SK-N-SH (cell line): ENCODE measurements around the gene ZSWIM3. TPM values are rescaled to one million over a fixed set of nuclear protein-coding genes. Genes with fewer than 3 reads are reported as not detected.

Experiments
- CTCF ChIA-PET: fragments of 300-600, 350-600 bp; formaldehyde crosslinking; extraction: SDS; loops from one replicate; lab custom pipeline; 2021; lab: Yijun Ruan, JAX
- POLR2A ChIA-PET: fragments of 350-600 bp; sonication (Branson Sonifier 250); formaldehyde crosslinking; extraction: SDS; loops from one replicate; lab custom pipeline; 2020; ENCODE audit warnings: antibody characterized with exemption, inconsistent platforms; lab: Yijun Ruan, JAX
- DNase-seq: peaks from one replicate; pipeline ENCODE4 v3.0.0; 2012
- H2AFZ ChIP-seq: fragments of 200-600 bp; sonication (generic); 2 replicates; pipeline ENCODE4 v1.8.1; 2016; ENCODE audit warnings: antibody characterized with exemption, mild to moderate bottlenecking, low read depth
- H3F3A ChIP-seq: fragments of 200-600 bp; sonication (generic); replicated peaks from 2 replicates; pipeline ENCODE3; 2016; ENCODE audit warnings: antibody characterized with exemption, mild to moderate bottlenecking; ENCODE audit not compliant: insufficient read depth
- H3K27ac ChIP-seq, 2 experiments: fragments of 200-500 bp in 1 of 2; fragments of 200-600 bp in 1 of 2; sonication (Bioruptor generic) in 1 of 2; sonication (generic), shearing (Covaris generic) in 1 of 2; 2 replicates each; pipeline versions ENCODE4 v1.5.1 to v1.6.1; 2014 to 2016; ENCODE audit warnings: low read depth in 2 of 2, inconsistent platforms in 1 of 2, low read length in 1 of 2, mild to moderate bottlenecking in 1 of 2, mixed read lengths in 1 of 2
- H3K27me3 ChIP-seq: fragments of 200-600 bp; sonication (generic), shearing (Covaris generic); 2 replicates; pipeline ENCODE4 v1.6.1; 2016; ENCODE audit warnings: mixed run types; ENCODE audit not compliant: insufficient read depth
- H3K36me3 ChIP-seq, 2 experiments: fragments of 200-500 bp in 1 of 2; fragments of 200-600 bp in 1 of 2; sonication (Bioruptor generic) in 1 of 2; sonication (generic) in 1 of 2; replicated peaks in 1 of 2; 2 replicates each; pipeline versions ENCODE3 to v1.5.1; 2014 to 2016; ENCODE audit warnings: low read length in 1 of 2, mild to moderate bottlenecking in 1 of 2; ENCODE audit not compliant: insufficient read depth in 2 of 2, control insufficient read depth in 1 of 2
- H3K4me1 ChIP-seq, 2 experiments: fragments of 200-500 bp in 1 of 2; fragments of 200-600 bp in 1 of 2; sonication (Bioruptor generic) in 1 of 2; sonication (generic), shearing (Covaris generic) in 1 of 2; 2 replicates each; pipeline versions ENCODE4 v1.5.1 to v1.6.1; 2014 to 2016; ENCODE audit warnings: low read depth in 1 of 2, low read length in 1 of 2, mixed run types in 1 of 2; ENCODE audit not compliant: insufficient read depth in 2 of 2, control insufficient read depth in 1 of 2
- H3K4me2 ChIP-seq: fragments of 200-600 bp; sonication (generic), shearing (Covaris generic); 2 replicates; pipeline ENCODE4 v1.6.1; 2017; ENCODE audit warnings: mixed run types
- H3K4me3 ChIP-seq, 2 experiments: fragments of 200-500 bp in 1 of 2; fragments of 200-600 bp in 1 of 2; sonication (Bioruptor generic) in 1 of 2; sonication (generic), shearing (Covaris generic) in 1 of 2; 2 replicates each; pipeline versions ENCODE4 v1.5.1 to v1.8.1; 2014 to 2016; ENCODE audit warnings: low read depth in 2 of 2, inconsistent platforms in 1 of 2, low read length in 1 of 2, mild to moderate bottlenecking in 1 of 2, mixed read lengths in 1 of 2, moderate library complexity in 1 of 2
- H3K79me2 ChIP-seq: fragments of 200-600 bp; sonication (generic); 2 replicates; pipeline ENCODE4 v1.8.1; 2017; ENCODE audit warnings: mild to moderate bottlenecking; ENCODE audit not compliant: insufficient read depth
- H3K9ac ChIP-seq: fragments of 200-600 bp; sonication (generic); 2 replicates; pipeline ENCODE4 v1.6.1; 2017; ENCODE audit warnings: mixed run types
- H3K9me2 ChIP-seq: fragments of 200-600 bp; sonication (generic); 2 replicates; pipeline ENCODE4 v1.6.1; 2017; ENCODE audit warnings: mixed run types
- H3K9me3 ChIP-seq: fragments of 200-600 bp; sonication (generic); 2 replicates; pipeline ENCODE4 v1.6.1; 2017; ENCODE audit warnings: mixed run types, mild to moderate bottlenecking, moderate library complexity
- H4K20me1 ChIP-seq: fragments of 200-600 bp; sonication (generic); 2 replicates; pipeline ENCODE4 v1.6.1; 2017; ENCODE audit warnings: mild to moderate bottlenecking, mixed run types; ENCODE audit not compliant: insufficient read depth
- CHD2 ChIP-seq: fragments of 150-350 bp; IDR thresholded peaks from 2 replicates; pipeline ENCODE4 v1.6.1; 2018; ENCODE audit warnings: low read length; ENCODE audit not compliant: partially characterized antibody
- FOXJ3 ChIP-seq: sonication (generic); formaldehyde crosslinking; IDR thresholded peaks from 2 replicates; pipeline ENCODE4 v1.5.1; 2020; ENCODE audit warnings: mild to moderate bottlenecking, missing genetic modification reagents
- GABPA ChIP-seq: IDR thresholded peaks from 2 replicates; pipeline ENCODE4 v1.4.0; 2012; ENCODE audit warnings: low read depth, mild to moderate bottlenecking
- GATA2 ChIP-seq: sonication (generic); formaldehyde crosslinking; IDR thresholded peaks from 2 replicates; pipeline ENCODE4 v1.5.0; 2020; ENCODE audit warnings: mild to moderate bottlenecking, missing genetic modification reagents
- JUND ChIP-seq: IDR thresholded peaks from 2 replicates; pipeline ENCODE4 v1.4.0; 2012
- MEF2A ChIP-seq: IDR thresholded peaks from 2 replicates; pipeline ENCODE4 v1.4.0; 2012; ENCODE audit warnings: low read depth, borderline replicate concordance
- NFIC ChIP-seq: IDR thresholded peaks from 2 replicates; pipeline ENCODE4 v1.4.0; 2012; ENCODE audit warnings: borderline replicate concordance
- NRF1 ChIP-seq: IDR thresholded peaks from 2 replicates; pipeline ENCODE4 v1.6.1; 2012; ENCODE audit warnings: low read depth, mild to moderate bottlenecking, low read length
- PBX3 ChIP-seq: IDR thresholded peaks from 2 replicates; pipeline ENCODE4; 2012
- POLR2AphosphoS5 ChIP-seq: IDR thresholded peaks from 2 replicates; pipeline ENCODE4 v1.6.1; 2012; ENCODE audit warnings: low read depth, low read length
- RFX5 ChIP-seq: IDR thresholded peaks from 2 replicates; pipeline ENCODE4 v1.6.1; 2012; ENCODE audit warnings: mild to moderate bottlenecking, improper control_type of control experiment, low read length
- SIN3A ChIP-seq: IDR thresholded peaks from 2 replicates; pipeline ENCODE4 v1.6.1; 2012; ENCODE audit warnings: low read depth, mild to moderate bottlenecking, low read length, moderate library complexity, borderline replicate concordance
- SMC3 ChIP-seq: IDR thresholded peaks from 2 replicates; pipeline ENCODE4 v1.6.1; 2012; ENCODE audit warnings: low read depth, low read length, improper control_type of control experiment
- USF1 ChIP-seq: IDR thresholded peaks from 2 replicates; pipeline ENCODE4 v1.4.0; 2012; ENCODE audit warnings: low read depth, borderline replicate concordance
- YY1 ChIP-seq: IDR thresholded peaks from 2 replicates; pipeline ENCODE4 v1.4.0; 2012; ENCODE audit warnings: low read depth, mild to moderate bottlenecking
- WGBS: methylation state at CpG from one replicate; pipeline ENCODE4 v1.1.6; 2017; ENCODE audit warnings: low lambda C conversion rate; 5-methylcytosine and 5-hydroxymethylcytosine counted together
- polyA plus RNA-seq, 3 experiments: library from polyadenylated mRNA; depleted of rRNA; stranded (reverse); fragments of >200 nt; gene quantifications; 2 replicates each; pipeline ENCODE4 v1.2.3, GENCODE V29; 2012
- TF ChIP-seq, protein P1 (sequence below): IDR thresholded peaks from 2 replicates; pipeline ENCODE4 v1.4.0; 2012; ENCODE audit warnings: low read depth
- TF ChIP-seq, protein P2 (sequence below): IDR thresholded peaks from 2 replicates; pipeline ENCODE4 v1.4.0; 2012; ENCODE audit warnings: low read depth, borderline replicate concordance
- TF ChIP-seq, protein P3 (sequence below): fragments of 200-600 bp; sonication (generic); IDR thresholded peaks from 2 replicates; pipeline ENCODE4 v1.6.1; 2017; ENCODE audit warnings: antibody characterized with exemption, mild to moderate bottlenecking, moderate library complexity

Gene ZSWIM3
- polyA plus RNA-seq, 1 of the 3 experiments (the other 2 are of a cell fraction): 2.3 TPM

- WGBS: 12% methylated on average over 13 of the region's 71 CpGs
- ChIA-PET POLR2A (interaction anchor here (0.5 to 1.4 kb wide), 9 partner anchors 14 to 1659 kb away, joined by 3 to 5 read pairs (median 3); partner anchors contain the start of genes DNTTIP1 and WFDC3), CTCF (interaction anchor here (0.8 to 1.6 kb wide), 4 partner anchors 18 to 515 kb away, joined by 3 to 8 read pairs (median 3); no protein-coding TSS in a partner anchor)
- Histone ChIP-seq H2AFZ (peak overlapping the region; percentile 80), H3F3A (peaks cover 15% of the 10 kb centered on the region), H3K36me3 (peaks cover 3 to 8% of the 10 kb centered on the region in 2 experiments), H3K4me1 (peaks cover 8 to 31% of the 10 kb centered on the region in 2 experiments; a peak in 3 of 4 replicates), H3K9me2 (no peaks in the 10 kb centered on the region), H3K9me3 (no peaks in the 10 kb centered on the region), H3K27me3 (no peaks in the 10 kb centered on the region), H3K27ac (peak overlapping the region; percentile 86 to 91), H3K4me3 (peak overlapping the region; percentile 68 to 85), H3K4me2 (peak overlapping the region; percentile 97), H4K20me1 (no peaks in the 10 kb centered on the region), H3K79me2 (peaks cover 26% of the 10 kb centered on the region), H3K9ac (peak overlapping the region; percentile 72)
- TF ChIP-seq PBX3 (no peak), MEF2A (no peak), SMC3 (no peak), NFIC (no peak), YY1 (no peak), JUND (no peak), POLR2AphosphoS5 (peak; percentile 83), CHD2 (no peak), FOXJ3 (CRISPR knock-in tag) (no peak), NRF1 (no peak), SIN3A (0 out of 2 replicates have a peak, but pooled peaks have one; percentile 9), GATA2 (0 out of 2 replicates have a peak, but pooled peaks have one; percentile 18), GABPA (no peak), RFX5 (no peak), USF1 (no peak)
- TF ChIP-seq, protein P1, sequence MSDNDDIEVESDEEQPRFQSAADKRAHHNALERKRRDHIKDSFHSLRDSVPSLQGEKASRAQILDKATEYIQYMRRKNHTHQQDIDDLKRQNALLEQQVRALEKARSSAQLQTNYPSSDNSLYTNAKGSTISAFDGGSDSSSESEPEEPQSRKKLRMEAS: peak; percentile 73; the same call in 1 of the 2 replicates
- TF ChIP-seq, protein P2, sequence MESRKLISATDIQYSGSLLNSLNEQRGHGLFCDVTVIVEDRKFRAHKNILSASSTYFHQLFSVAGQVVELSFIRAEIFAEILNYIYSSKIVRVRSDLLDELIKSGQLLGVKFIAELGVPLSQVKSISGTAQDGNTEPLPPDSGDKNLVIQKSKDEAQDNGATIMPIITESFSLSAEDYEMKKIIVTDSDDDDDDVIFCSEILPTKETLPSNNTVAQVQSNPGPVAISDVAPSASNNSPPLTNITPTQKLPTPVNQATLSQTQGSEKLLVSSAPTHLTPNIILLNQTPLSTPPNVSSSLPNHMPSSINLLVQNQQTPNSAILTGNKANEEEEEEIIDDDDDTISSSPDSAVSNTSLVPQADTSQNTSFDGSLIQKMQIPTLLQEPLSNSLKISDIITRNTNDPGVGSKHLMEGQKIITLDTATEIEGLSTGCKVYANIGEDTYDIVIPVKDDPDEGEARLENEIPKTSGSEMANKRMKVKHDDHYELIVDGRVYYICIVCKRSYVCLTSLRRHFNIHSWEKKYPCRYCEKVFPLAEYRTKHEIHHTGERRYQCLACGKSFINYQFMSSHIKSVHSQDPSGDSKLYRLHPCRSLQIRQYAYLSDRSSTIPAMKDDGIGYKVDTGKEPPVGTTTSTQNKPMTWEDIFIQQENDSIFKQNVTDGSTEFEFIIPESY: no peak
- TF ChIP-seq, protein P3, sequence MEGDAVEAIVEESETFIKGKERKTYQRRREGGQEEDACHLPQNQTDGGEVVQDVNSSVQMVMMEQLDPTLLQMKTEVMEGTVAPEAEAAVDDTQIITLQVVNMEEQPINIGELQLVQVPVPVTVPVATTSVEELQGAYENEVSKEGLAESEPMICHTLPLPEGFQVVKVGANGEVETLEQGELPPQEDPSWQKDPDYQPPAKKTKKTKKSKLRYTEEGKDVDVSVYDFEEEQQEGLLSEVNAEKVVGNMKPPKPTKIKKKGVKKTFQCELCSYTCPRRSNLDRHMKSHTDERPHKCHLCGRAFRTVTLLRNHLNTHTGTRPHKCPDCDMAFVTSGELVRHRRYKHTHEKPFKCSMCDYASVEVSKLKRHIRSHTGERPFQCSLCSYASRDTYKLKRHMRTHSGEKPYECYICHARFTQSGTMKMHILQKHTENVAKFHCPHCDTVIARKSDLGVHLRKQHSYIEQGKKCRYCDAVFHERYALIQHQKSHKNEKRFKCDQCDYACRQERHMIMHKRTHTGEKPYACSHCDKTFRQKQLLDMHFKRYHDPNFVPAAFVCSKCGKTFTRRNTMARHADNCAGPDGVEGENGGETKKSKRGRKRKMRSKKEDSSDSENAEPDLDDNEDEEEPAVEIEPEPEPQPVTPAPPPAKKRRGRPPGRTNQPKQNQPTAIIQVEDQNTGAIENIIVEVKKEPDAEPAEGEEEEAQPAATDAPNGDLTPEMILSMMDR: no peak
- peak; percentile 98 for DNase-seq
These were observed 23.3 kb upstream of the ZSWIM3 start for GRCh38 chr20:45833883-45834796.
